ENCODE data around the gene SP5.

The SP5 gene

GRCh38 chr2:170764880-170765261 is 49.7 kb downstream of the SP5 start:
- H3K4me2 ChIP-seq (ENCODE audit: low read depth, low read length, poor library complexity, severe bottlenecking) = no peak overlapping the region
- H3K4me1 ChIP-seq (ENCODE audit: insufficient read depth, low read length, poor library complexity, severe bottlenecking) = no peaks in the 10 kb centered on the region
- H3K9me2 ChIP-seq (replicated peaks; ENCODE audit: low read depth, low read length) = no peaks in the 10 kb centered on the region
- no peaks in the 10 kb centered on the region for H3K27me3 ChIP-seq (ENCODE audit: insufficient read depth, low read length, poor library complexity, severe bottlenecking)
- no peaks in the 10 kb centered on the region for H3K36me3 ChIP-seq (ENCODE audit: insufficient read depth, low read length)
- peak overlapping the region; percentile 65; the same call in 1 of the 2 replicates for H2AFZ ChIP-seq (ENCODE audit: low read length)
- H3K4me3 ChIP-seq (ENCODE audit: low read length, poor library complexity, severe bottlenecking) = no peak overlapping the region
- H4K20me1 ChIP-seq (ENCODE audit: insufficient read depth, low read length, poor library complexity, severe bottlenecking) = no peaks in the 10 kb centered on the region
- H3K79me2 ChIP-seq (ENCODE audit: insufficient read depth, low read length) = no peaks in the 10 kb centered on the region
- H3K9ac ChIP-seq (ENCODE audit: low read depth, low read length, poor library complexity, severe bottlenecking) = no peak overlapping the region
- H3F3A ChIP-seq (ENCODE audit: low read depth) = no peaks in the 10 kb centered on the region
- TF ChIP-seq EZH2phosphoT487 (IDR thresholded peaks at IDR 0.05; ENCODE audit: borderline replicate concordance) (no peak), CTCF (conservative IDR thresholded peaks at IDR 0.05; ENCODE audit: low read length) (no peak)
- no peaks in the 10 kb centered on the region for H3K9me3 ChIP-seq (ENCODE audit: insufficient read depth, low read depth, low read length)

- Histone ChIP-seq H3K9ac (ENCODE audit: low read depth, low read length, poor library complexity, severe bottlenecking) (no peak overlapping the region), H3K4me2 (ENCODE audit: low read depth, low read length, poor library complexity, severe bottlenecking) (no peak overlapping the region), H3K9me2 (replicated peaks; ENCODE audit: low read depth, low read length) (no peaks in the 10 kb centered on the region), H3K36me3 (ENCODE audit: insufficient read depth, low read length) (no peaks in the 10 kb centered on the region), H3K79me2 (ENCODE audit: insufficient read depth, low read length) (no peaks in the 10 kb centered on the region), H3F3A (ENCODE audit: low read depth) (no peaks in the 10 kb centered on the region), H3K4me1 (ENCODE audit: insufficient read depth, low read length, poor library complexity, severe bottlenecking) (no peaks in the 10 kb centered on the region), H4K20me1 (ENCODE audit: insufficient read depth, low read length, poor library complexity, severe bottlenecking) (no peaks in the 10 kb centered on the region), H3K9me3 (ENCODE audit: insufficient read depth, low read depth, low read length) (no peaks in the 10 kb centered on the region), H2AFZ (ENCODE audit: low read length) (no peak overlapping the region), H3K27me3 (ENCODE audit: insufficient read depth, low read length, poor library complexity, severe bottlenecking) (no peaks in the 10 kb centered on the region), H3K4me3 (ENCODE audit: low read length, poor library complexity, severe bottlenecking) (no peak overlapping the region)
- TF ChIP-seq CTCF (conservative IDR thresholded peaks at IDR 0.05; ENCODE audit: low read length) (no peak), EZH2phosphoT487 (IDR thresholded peaks at IDR 0.05; ENCODE audit: borderline replicate concordance) (no peak)
Observed at GRCh38 chr2:170766693-170767092, 51.6 kb downstream of the SP5 start.

Data from Loucy (cell line).